Activated CD8-positive, alpha-beta T cell treated with anti-CD3 and anti-CD28 coated beads, Interleukin-2, amount 10 ng/mL, durations not matched to agents 7 days and 5 days (primary cell): Measurements from ENCODE around the gene MTA2. TPM values are rescaled to one million over a fixed set of nuclear protein-coding genes. Genes with fewer than 3 reads are reported as not detected.
"Not testable (repeated sequence)": the region's sequence is repeated elsewhere in the genome, so short reads cannot be mapped to it uniquely, and the experiment has no call there.

Experiments
- ATAC-seq: fragments of 150-1000 bp; cut with Tn5 transposase; one replicate; pipeline ENCODE4 v1.10.0; 2021; ENCODE audit warnings: moderate library complexity
- CTCF ChIA-PET: fragments of 350-600 bp; sonication (Branson Sonifier 250); formaldehyde crosslinking; loops from one replicate; lab custom pipeline; 2021; ENCODE audit warnings: antibody characterized with exemption; lab: Charles Lee
- POLR2A ChIA-PET: fragments of 350-600 bp; sonication (Branson Sonifier 250); formaldehyde crosslinking; loops from one replicate; lab custom pipeline; 2021; ENCODE audit warnings: antibody characterized with exemption; lab: Charles Lee
- DNase-seq: peaks from one replicate; pipeline ENCODE4 v3.0.0-alpha.2; 2020
- H3K27ac Mint-ChIP-seq: one replicate; pipeline ENCODE4 v1.8.0; 2021; ENCODE audit warnings: mild to moderate bottlenecking, mixed read lengths
- H3K27me3 Mint-ChIP-seq: one replicate; pipeline ENCODE4 v1.8.0; 2021; ENCODE audit warnings: low read depth, mixed read lengths
- H3K36me3 Mint-ChIP-seq: one replicate; pipeline ENCODE4 v1.8.0; 2021; ENCODE audit warnings: low read depth, mixed read lengths
- H3K4me1 Mint-ChIP-seq: one replicate; pipeline ENCODE4 v1.8.0; 2021; ENCODE audit warnings: low read depth, mixed read lengths
- H3K4me3 Mint-ChIP-seq: one replicate; pipeline ENCODE4 v1.8.0; 2021; ENCODE audit warnings: mild to moderate bottlenecking, mixed read lengths
- H3K9me3 Mint-ChIP-seq: one replicate; pipeline ENCODE4 v1.8.0; 2022; ENCODE audit warnings: mixed read lengths; ENCODE audit not compliant: insufficient read depth
- total RNA-seq, 2 experiments: library from RNA; stranded (reverse); gene quantifications; one replicate each; pipeline ENCODE4 v1.2.3, GENCODE V29; 2021

The MTA2 gene
- total RNA-seq, 2 experiments from 2014 or later: 249 to 273 TPM

- Mint-ChIP-seq H3K4me1 (peaks cover 95% of the 10 kb centered on the region), H3K4me3 (peak overlapping the region; percentile 66), H3K36me3 (peaks cover 49% of the 10 kb centered on the region), H3K27ac (peak overlapping the region; percentile 95), H3K27me3 (no peaks in the 10 kb centered on the region), H3K9me3 (no peaks in the 10 kb centered on the region)
- POLR2A ChIA-PET: interaction anchor here (0.7 to 3.1 kb wide), 21 partner anchors 9 to 589 kb away, joined by 3 to 36 read pairs (median 4); partner anchors contain the start of genes AHNAK, C11orf98, CSKMT and EEF1G
- ATAC-seq (peak; percentile 72), DNase-seq (peak; percentile 94)
- CTCF ChIA-PET: interaction anchor here (0.7 to 12.7 kb wide), 21 partner anchors 9 to 325 kb away, joined by 3 to 294 read pairs (median 5); partner anchors contain the start of genes AHNAK, EEF1G, MTA2 and SCGB1A1
Observed at GRCh38 chr11:62556108-62556874, 45.4 kb downstream of the MTA2 start.

GRCh38 chr11:62555464-62556107 is 46.1 kb downstream of the MTA2 start:
- Mint-ChIP-seq H3K4me1 (peaks cover 98% of the 10 kb centered on the region), H3K4me3 (peak overlapping the region; percentile 66), H3K27ac (peak overlapping the region; percentile 95), H3K27me3 (peaks cover 4% of the 10 kb centered on the region), H3K9me3 (no peaks in the 10 kb centered on the region), H3K36me3 (peaks cover 43% of the 10 kb centered on the region)
- CTCF ChIA-PET: interaction anchor here (0.7 to 12.7 kb wide), 11 partner anchors 9 to 276 kb away, joined by 3 to 294 read pairs (median 4); partner anchors contain the start of genes AHNAK, EEF1G and STX5
- DNase-seq (peak; percentile 76), ATAC-seq (peak; percentile 37)
- POLR2A ChIA-PET: interaction anchor here (0.6 to 3.1 kb wide), 17 partner anchors 9 to 588 kb away, joined by 3 to 15 read pairs (median 3); partner anchors contain the start of genes AHNAK, C11orf98, CSKMT and EEF1G

GRCh38 chr11:62554387-62555167 is 47.1 kb downstream of the MTA2 start:
- no peaks in the 10 kb centered on the region for H3K9me3 Mint-ChIP-seq
- DNase-seq: no peak
- peak overlapping the region; percentile 95 for H3K27ac Mint-ChIP-seq
- peaks cover 10% of the 10 kb centered on the region for H3K27me3 Mint-ChIP-seq
- POLR2A ChIA-PET: interaction anchor here (1.0 to 3.6 kb wide), 14 partner anchors 8 to 587 kb away, joined by 3 to 17 read pairs (median 5); partner anchors contain the start of genes AHNAK, C11orf98, CSKMT and EEF1G
- H3K4me1 Mint-ChIP-seq: peaks cover 96% of the 10 kb centered on the region
- peak overlapping the region; percentile 66 for H3K4me3 Mint-ChIP-seq
- no peak for ATAC-seq
- peaks cover 34% of the 10 kb centered on the region for H3K36me3 Mint-ChIP-seq
- CTCF ChIA-PET: interaction anchor here (0.7 to 12.7 kb wide), 9 partner anchors 8 to 232 kb away, joined by 3 to 294 read pairs (median 4); partner anchors contain the start of genes AHNAK and EEF1G

GRCh38 chr11:62553839-62554361 is 47.8 kb downstream of the MTA2 start:
- POLR2A ChIA-PET: interaction anchor here (1.2 to 3.6 kb wide), 4 partner anchors 11 to 287 kb away, joined by 3 to 17 read pairs (median 10); partner anchors contain the start of gene TUT1
- Mint-ChIP-seq H3K27ac (peak overlapping the region; percentile 95), H3K36me3 (peaks cover 27% of the 10 kb centered on the region), H3K9me3 (no peaks in the 10 kb centered on the region), H3K4me1 (peaks cover 89% of the 10 kb centered on the region), H3K27me3 (peaks cover 11% of the 10 kb centered on the region), H3K4me3 (no peak overlapping the region)
- no peak for DNase-seq
- no peak for ATAC-seq
- CTCF ChIA-PET: interaction anchor here (0.7 to 11.4 kb wide), 4 partner anchors 7 to 161 kb away, joined by 3 to 266 read pairs (median 4); no protein-coding TSS in a partner anchor

GRCh38 chr11:62553080-62553838 is 48.4 kb downstream of the MTA2 start:
- Mint-ChIP-seq H3K4me3 (peak overlapping the region; percentile 21), H3K27ac (peak overlapping the region; percentile 95), H3K36me3 (peaks cover 20% of the 10 kb centered on the region), H3K4me1 (peaks cover 84% of the 10 kb centered on the region), H3K27me3 (peaks cover 16% of the 10 kb centered on the region), H3K9me3 (no peaks in the 10 kb centered on the region)
- ATAC-seq: no peak
- POLR2A ChIA-PET: interaction anchor here (1.1 to 3.6 kb wide), 6 partner anchors 11 to 288 kb away, joined by 3 to 17 read pairs (median 7); partner anchors contain the start of genes C11orf98, CSKMT, EEF1G and TUT1
- DNase-seq: peak; percentile 65
- CTCF ChIA-PET: interaction anchor here (0.8 to 11.4 kb wide), 7 partner anchors 8 to 163 kb away, joined by 3 to 266 read pairs (median 3); partner anchors contain the start of gene EEF1G

- H3K36me3 Mint-ChIP-seq: peaks cover 18% of the 10 kb centered on the region
- DNase-seq (no peak), ATAC-seq (no peak)
- H3K4me3 Mint-ChIP-seq: peak overlapping the region; percentile 21
- H3K4me1 Mint-ChIP-seq: peaks cover 81% of the 10 kb centered on the region
- H3K27me3 Mint-ChIP-seq: peaks cover 21% of the 10 kb centered on the region
- CTCF ChIA-PET: interaction anchor here (0.7 to 11.4 kb wide), 13 partner anchors 8 to 163 kb away, joined by 3 to 266 read pairs (median 3); partner anchors contain the start of genes EEF1G and TUT1
- H3K27ac Mint-ChIP-seq: peak overlapping the region; percentile 83
- POLR2A ChIA-PET: interaction anchor here (0.6 to 3.6 kb wide), 9 partner anchors 10 to 289 kb away, joined by 3 to 17 read pairs (median 6); partner anchors contain the start of genes C11orf98, CSKMT, EEF1G and TUT1
- no peaks in the 10 kb centered on the region for H3K9me3 Mint-ChIP-seq
Observed at GRCh38 chr11:62552485-62553079, 49.1 kb downstream of the MTA2 start.

GRCh38 chr11:62550478-62550877 is 51.2 kb downstream of the MTA2 start:
- H3K9me3 Mint-ChIP-seq, ATAC-seq, DNase-seq, H3K36me3 Mint-ChIP-seq, H3K4me3 Mint-ChIP-seq, H3K27ac Mint-ChIP-seq: not testable (repeated sequence)
- Mint-ChIP-seq H3K27me3 (peaks cover 24% of the 10 kb centered on the region), H3K4me1 (peaks cover 65% of the 10 kb centered on the region)
- CTCF ChIA-PET: interaction anchor here (2.7 to 11.4 kb wide), 5 partner anchors 8 to 155 kb away, joined by 8 to 266 read pairs (median 23); partner anchors contain the start of gene TUT1
- POLR2A ChIA-PET: interaction anchor here (1.5 to 3.6 kb wide), 3 partner anchors 8 to 126 kb away, joined by 5 to 17 read pairs (median 6); partner anchors contain the start of gene EEF1G

GRCh38 chr11:62548545-62549335 is 52.9 kb downstream of the MTA2 start:
- no peaks in the 10 kb centered on the region for H3K9me3 Mint-ChIP-seq
- CTCF ChIA-PET: interaction anchor here (0.7 to 11.6 kb wide), 8 partner anchors 9 to 154 kb away, joined by 3 to 249 read pairs (median 4); partner anchors contain the start of genes C11orf98 and CSKMT
- POLR2A ChIA-PET: interaction anchor here (1.2 kb wide), 1 partner anchor 9 kb away, joined by 4 read pairs; no protein-coding TSS in a partner anchor

More at GRCh38 chr11:62548545-62549335, 52.9 kb downstream of the MTA2 start:
- Mint-ChIP-seq H3K27ac (no peak overlapping the region), H3K4me1 (peaks cover 63% of the 10 kb centered on the region), H3K27me3 (peaks cover 24% of the 10 kb centered on the region), H3K36me3 (peaks cover 4% of the 10 kb centered on the region), H3K4me3 (no peak overlapping the region)
- DNase-seq (no peak), ATAC-seq (no peak)
